ENCODE data around the gene EPM2AIP1. TPM values are rescaled to one million over a fixed set of nuclear protein-coding genes. Genes with fewer than 3 reads are reported as not detected.

Gene EPM2AIP1
- total and polyA plus RNA-seq, 2 of the 8 experiments (the other 6 are each of a cell fraction or from before 2014, with no cell fraction given) = 6.6 to 9.0 TPM

DNA sequence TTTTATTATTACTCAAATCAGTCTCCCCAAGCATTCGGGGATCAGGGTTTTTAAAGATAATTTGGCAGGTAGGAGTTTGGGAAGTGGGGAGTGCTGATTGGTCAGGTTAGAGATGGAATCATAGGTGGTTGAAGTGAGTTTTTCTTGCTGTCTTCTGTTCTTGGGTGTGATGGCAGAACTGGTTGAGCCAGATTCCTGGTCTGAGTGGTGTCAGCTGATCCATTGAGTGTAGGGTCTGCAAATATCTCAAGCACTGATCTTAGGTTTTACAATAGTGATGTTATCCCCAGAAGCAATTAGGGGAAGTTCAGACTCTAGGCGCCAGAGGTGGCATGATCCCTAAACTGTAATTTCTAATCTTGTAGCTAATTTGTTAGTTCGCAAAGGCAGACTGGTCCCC is 27.5 kb downstream of the EPM2AIP1 start (continued):
- TF ChIP-seq, protein P1, sequence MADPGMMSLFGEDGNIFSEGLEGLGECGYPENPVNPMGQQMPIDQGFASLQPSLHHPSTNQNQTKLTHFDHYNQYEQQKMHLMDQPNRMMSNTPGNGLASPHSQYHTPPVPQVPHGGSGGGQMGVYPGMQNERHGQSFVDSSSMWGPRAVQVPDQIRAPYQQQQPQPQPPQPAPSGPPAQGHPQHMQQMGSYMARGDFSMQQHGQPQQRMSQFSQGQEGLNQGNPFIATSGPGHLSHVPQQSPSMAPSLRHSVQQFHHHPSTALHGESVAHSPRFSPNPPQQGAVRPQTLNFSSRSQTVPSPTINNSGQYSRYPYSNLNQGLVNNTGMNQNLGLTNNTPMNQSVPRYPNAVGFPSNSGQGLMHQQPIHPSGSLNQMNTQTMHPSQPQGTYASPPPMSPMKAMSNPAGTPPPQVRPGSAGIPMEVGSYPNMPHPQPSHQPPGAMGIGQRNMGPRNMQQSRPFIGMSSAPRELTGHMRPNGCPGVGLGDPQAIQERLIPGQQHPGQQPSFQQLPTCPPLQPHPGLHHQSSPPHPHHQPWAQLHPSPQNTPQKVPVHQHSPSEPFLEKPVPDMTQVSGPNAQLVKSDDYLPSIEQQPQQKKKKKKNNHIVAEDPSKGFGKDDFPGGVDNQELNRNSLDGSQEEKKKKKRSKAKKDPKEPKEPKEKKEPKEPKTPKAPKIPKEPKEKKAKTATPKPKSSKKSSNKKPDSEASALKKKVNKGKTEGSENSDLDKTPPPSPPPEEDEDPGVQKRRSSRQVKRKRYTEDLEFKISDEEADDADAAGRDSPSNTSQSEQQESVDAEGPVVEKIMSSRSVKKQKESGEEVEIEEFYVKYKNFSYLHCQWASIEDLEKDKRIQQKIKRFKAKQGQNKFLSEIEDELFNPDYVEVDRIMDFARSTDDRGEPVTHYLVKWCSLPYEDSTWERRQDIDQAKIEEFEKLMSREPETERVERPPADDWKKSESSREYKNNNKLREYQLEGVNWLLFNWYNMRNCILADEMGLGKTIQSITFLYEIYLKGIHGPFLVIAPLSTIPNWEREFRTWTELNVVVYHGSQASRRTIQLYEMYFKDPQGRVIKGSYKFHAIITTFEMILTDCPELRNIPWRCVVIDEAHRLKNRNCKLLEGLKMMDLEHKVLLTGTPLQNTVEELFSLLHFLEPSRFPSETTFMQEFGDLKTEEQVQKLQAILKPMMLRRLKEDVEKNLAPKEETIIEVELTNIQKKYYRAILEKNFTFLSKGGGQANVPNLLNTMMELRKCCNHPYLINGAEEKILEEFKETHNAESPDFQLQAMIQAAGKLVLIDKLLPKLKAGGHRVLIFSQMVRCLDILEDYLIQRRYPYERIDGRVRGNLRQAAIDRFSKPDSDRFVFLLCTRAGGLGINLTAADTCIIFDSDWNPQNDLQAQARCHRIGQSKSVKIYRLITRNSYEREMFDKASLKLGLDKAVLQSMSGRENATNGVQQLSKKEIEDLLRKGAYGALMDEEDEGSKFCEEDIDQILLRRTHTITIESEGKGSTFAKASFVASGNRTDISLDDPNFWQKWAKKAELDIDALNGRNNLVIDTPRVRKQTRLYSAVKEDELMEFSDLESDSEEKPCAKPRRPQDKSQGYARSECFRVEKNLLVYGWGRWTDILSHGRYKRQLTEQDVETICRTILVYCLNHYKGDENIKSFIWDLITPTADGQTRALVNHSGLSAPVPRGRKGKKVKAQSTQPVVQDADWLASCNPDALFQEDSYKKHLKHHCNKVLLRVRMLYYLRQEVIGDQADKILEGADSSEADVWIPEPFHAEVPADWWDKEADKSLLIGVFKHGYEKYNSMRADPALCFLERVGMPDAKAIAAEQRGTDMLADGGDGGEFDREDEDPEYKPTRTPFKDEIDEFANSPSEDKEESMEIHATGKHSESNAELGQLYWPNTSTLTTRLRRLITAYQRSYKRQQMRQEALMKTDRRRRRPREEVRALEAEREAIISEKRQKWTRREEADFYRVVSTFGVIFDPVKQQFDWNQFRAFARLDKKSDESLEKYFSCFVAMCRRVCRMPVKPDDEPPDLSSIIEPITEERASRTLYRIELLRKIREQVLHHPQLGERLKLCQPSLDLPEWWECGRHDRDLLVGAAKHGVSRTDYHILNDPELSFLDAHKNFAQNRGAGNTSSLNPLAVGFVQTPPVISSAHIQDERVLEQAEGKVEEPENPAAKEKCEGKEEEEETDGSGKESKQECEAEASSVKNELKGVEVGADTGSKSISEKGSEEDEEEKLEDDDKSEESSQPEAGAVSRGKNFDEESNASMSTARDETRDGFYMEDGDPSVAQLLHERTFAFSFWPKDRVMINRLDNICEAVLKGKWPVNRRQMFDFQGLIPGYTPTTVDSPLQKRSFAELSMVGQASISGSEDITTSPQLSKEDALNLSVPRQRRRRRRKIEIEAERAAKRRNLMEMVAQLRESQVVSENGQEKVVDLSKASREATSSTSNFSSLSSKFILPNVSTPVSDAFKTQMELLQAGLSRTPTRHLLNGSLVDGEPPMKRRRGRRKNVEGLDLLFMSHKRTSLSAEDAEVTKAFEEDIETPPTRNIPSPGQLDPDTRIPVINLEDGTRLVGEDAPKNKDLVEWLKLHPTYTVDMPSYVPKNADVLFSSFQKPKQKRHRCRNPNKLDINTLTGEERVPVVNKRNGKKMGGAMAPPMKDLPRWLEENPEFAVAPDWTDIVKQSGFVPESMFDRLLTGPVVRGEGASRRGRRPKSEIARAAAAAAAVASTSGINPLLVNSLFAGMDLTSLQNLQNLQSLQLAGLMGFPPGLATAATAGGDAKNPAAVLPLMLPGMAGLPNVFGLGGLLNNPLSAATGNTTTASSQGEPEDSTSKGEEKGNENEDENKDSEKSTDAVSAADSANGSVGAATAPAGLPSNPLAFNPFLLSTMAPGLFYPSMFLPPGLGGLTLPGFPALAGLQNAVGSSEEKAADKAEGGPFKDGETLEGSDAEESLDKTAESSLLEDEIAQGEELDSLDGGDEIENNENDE (IDR thresholded peaks at IDR 0.05; ENCODE audit: insufficient replicate concordance, low read length) = no peak
- TF ChIP-seq YY1 (IDR thresholded peaks at IDR 0.05; ENCODE audit: low read depth, low read length) (no peak), JUND (IDR thresholded peaks at IDR 0.05; ENCODE audit: low read length) (no peak), HDAC2 (IDR thresholded peaks at IDR 0.05; ENCODE audit: borderline replicate concordance in 1 of 2, low read depth in 2 of 2, low read length in 2 of 2) (no peak), KDM5A (IDR thresholded peaks at IDR 0.05; ENCODE audit: low read length) (no peak), TBP (IDR thresholded peaks at IDR 0.05; ENCODE audit: low read depth, low read length) (no peak), SIRT6 (IDR thresholded peaks at IDR 0.05; ENCODE audit: low read length) (no peak), RNF2 (IDR thresholded peaks at IDR 0.05; ENCODE audit: borderline replicate concordance, low read depth, low read length, missing control alignments, poor library complexity, severe bottlenecking) (no peak)
- TF ChIP-seq, protein P2, sequence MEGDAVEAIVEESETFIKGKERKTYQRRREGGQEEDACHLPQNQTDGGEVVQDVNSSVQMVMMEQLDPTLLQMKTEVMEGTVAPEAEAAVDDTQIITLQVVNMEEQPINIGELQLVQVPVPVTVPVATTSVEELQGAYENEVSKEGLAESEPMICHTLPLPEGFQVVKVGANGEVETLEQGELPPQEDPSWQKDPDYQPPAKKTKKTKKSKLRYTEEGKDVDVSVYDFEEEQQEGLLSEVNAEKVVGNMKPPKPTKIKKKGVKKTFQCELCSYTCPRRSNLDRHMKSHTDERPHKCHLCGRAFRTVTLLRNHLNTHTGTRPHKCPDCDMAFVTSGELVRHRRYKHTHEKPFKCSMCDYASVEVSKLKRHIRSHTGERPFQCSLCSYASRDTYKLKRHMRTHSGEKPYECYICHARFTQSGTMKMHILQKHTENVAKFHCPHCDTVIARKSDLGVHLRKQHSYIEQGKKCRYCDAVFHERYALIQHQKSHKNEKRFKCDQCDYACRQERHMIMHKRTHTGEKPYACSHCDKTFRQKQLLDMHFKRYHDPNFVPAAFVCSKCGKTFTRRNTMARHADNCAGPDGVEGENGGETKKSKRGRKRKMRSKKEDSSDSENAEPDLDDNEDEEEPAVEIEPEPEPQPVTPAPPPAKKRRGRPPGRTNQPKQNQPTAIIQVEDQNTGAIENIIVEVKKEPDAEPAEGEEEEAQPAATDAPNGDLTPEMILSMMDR (IDR thresholded peaks at IDR 0.05; ENCODE audit: control extremely low read depth in 1 of 3, insufficient read depth in 1 of 3, low read depth in 1 of 3, low read length in 3 of 3) = no peak
